ENCODE data around the gene AP1S3.
"Not testable (repeated sequence)": the region's sequence is repeated elsewhere in the genome, so short reads cannot be mapped to it uniquely, and the experiment has no call there.

Gene AP1S3

DNA sequence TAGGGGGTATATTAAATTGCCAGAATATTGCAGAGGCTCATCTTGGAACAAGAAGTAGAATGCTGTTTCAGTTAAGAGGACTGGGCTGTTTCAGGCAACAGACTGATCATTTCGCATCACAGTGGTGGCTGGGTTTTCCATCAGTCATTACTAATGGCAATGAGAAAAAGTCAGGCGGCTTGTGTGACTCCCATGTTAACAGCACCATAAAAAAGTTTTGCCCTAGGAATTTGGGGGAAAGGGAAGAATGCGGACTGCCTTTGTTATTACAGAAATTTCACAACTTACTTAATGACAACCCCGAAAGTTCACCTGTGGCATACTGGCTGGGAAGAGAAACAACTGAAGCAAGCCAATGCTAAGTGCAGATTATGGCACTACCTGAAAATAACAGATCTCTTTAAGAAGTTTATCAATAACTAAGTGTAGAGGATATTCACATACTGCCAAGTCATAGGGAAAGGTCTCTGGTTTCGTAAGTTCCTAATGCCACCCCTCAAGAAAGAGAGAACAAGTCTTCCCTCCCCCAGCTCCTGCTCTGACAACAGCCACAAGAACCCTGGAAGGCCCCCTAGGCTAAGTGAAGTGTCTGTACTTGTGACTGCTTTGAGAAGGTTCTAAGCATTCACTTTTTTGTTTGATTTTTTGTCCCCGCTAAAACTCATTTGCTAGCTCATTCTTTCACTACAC lies 40.5 kb upstream of the AP1S3 start:
- no peak overlapping the region for H3K4me3 ChIP-seq (ENCODE audit: low read depth, low read length)
- TF ChIP-seq, protein P1, sequence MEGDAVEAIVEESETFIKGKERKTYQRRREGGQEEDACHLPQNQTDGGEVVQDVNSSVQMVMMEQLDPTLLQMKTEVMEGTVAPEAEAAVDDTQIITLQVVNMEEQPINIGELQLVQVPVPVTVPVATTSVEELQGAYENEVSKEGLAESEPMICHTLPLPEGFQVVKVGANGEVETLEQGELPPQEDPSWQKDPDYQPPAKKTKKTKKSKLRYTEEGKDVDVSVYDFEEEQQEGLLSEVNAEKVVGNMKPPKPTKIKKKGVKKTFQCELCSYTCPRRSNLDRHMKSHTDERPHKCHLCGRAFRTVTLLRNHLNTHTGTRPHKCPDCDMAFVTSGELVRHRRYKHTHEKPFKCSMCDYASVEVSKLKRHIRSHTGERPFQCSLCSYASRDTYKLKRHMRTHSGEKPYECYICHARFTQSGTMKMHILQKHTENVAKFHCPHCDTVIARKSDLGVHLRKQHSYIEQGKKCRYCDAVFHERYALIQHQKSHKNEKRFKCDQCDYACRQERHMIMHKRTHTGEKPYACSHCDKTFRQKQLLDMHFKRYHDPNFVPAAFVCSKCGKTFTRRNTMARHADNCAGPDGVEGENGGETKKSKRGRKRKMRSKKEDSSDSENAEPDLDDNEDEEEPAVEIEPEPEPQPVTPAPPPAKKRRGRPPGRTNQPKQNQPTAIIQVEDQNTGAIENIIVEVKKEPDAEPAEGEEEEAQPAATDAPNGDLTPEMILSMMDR (IDR thresholded peaks at IDR 0.05; ENCODE audit: borderline replicate concordance, insufficient read depth, low read depth, low read length) = no peak

DNA sequence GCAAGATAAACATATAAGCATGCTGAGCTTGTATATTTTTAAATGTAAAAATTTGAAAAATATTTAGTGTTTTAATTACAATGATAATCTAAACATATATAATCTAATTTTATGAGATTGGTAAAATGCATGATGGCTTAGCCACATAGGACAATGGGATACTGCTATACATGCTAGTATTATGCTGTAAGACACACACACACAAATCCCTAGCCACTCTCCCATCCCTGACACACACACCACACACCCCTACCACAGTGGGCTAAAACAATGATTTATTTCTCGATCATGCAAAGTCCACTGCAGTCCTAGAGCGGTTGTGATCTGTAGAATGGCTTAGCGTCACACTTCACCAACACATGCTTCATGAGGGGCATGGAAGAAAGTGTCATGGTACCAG lies 36.3 kb upstream of the AP1S3 start:
- H3K4me3 ChIP-seq (ENCODE audit: low read depth, low read length) = no peak overlapping the region
- TF ChIP-seq, protein P1 (IDR thresholded peaks at IDR 0.05; ENCODE audit: borderline replicate concordance, insufficient read depth, low read depth, low read length) = no peak

DNA sequence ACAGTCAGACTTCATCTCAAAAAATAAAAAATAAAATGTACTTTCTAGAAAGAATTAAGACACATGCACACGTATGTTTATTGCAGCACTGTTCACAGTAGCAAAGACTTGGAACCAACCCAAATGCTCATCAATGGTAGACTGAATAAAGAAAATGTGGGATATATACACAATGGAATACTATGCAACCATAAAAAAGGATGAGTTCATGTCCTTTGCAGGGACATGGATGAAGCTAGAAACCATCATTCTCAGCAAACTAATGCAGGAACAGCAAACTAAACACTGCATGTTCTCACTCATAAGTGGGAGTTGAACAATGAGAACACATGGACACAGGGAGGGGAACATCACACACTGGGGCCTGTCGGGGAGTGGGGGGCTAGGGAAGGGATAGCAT lies 35.4 kb upstream of the AP1S3 start:
- H3K4me3 ChIP-seq (ENCODE audit: low read depth, low read length) = not testable (repeated sequence)

DNA sequence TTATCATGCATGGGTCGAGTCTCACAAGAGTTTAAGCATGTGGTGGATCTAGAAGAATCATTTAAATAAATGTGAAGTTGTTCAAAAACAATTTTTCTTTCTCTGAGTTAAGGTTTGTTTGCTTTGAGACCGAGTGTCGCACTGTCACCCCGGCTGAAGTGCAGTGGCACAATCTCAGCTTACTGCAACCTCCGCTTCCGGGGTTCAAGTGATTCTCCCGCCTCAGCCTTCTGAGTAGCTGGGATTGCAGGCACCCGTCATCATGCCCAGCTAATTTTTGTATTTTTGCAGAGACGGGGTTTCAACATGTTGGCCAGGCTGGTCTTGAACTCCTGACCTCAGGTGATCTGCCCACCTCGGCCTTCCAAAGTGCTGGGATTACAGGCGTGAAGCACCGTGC lies 34.3 kb upstream of the AP1S3 start:
- not testable (repeated sequence) for H3K4me3 ChIP-seq (ENCODE audit: low read depth, low read length)

DNA sequence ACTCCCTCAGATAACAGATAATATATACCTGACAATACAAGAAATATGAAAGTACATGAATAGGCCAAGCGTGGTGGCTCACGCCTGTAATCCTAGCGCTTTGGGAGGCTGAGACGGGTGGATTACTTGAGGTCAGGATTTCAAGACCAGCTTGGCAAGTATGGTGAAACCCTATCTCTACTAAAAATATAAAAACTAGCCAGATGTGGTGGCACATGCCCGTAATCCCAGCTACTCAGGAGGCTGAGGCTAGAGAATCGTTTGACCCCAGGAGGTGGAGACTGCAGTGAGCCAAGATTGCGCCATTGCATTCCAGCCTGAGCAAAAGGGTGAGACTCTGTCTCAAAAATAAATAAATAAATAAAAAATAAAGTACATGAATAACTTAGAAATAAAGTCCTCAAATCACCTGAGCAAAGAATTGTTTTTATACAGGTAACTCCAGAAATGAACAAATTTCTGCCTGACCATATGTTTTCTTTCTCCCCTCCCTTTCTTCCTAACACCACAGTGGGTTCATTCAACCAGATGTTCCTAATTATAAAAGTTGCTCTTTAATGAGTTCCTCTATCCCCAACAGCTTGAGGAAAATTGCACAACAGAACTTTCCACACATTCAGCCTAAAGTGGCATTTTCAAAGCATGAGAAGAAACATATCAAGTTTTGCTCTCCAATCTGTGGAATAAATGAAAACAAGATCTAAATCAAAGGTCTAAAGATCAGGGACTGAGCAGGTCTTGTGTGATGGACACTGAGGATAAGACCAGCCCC lies 33.6 kb upstream of the AP1S3 start:
- no peak overlapping the region for H3K4me3 ChIP-seq (ENCODE audit: low read depth, low read length)
- TF ChIP-seq, protein P1 (IDR thresholded peaks at IDR 0.05; ENCODE audit: borderline replicate concordance, insufficient read depth, low read depth, low read length) = no peak

DNA sequence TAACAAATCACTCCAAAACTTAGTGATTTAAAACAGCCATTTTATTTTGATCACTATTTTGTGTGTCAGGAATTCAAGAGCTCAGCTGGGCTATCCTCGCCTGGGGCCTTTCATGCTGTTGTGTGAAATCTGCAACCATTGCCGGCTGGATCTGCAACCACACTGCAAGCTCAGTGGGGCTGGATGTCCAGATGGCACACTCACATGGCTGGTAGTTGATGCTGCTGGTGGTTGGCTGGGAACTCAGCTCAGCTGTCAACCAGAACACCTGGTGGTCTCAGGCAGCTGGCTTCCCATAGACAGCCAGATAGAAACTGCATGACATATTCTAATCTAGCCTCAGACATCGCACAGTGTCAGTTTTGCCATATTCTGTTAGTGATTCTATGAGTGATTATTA lies 30.6 kb upstream of the AP1S3 start:
- TF ChIP-seq, protein P1 (IDR thresholded peaks at IDR 0.05; ENCODE audit: borderline replicate concordance, insufficient read depth, low read depth, low read length) = no peak
- no peak overlapping the region for H3K4me3 ChIP-seq (ENCODE audit: low read depth, low read length)

DNA sequence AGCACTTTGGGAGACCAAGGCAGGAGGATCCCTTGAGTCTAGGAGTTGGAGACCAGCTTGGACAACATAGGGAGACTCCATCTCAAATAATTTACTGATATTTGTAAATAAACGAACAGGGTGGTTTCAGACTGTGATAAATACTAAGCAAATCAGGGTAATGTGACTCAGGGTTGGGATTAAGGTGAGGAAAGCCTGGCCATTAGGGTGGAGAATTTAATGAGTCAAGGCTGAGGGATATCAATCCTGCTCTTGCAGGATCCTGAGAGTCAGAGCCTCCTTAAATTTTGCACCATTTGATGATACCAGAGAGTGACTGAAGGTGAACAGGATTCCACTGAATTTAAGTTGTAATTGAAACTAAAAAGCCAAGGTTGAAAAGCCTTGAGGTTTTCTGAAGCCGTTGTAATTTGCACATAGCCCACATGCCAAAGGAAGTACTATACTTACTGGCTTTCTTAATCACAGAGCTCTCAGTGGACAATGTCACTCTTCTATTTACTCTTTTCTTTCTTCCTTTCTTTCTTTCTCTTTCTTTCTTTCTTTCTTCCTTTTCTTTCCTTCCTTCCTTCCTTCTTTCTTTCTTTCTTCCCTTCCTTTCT lies 28.6 kb upstream of the AP1S3 start:
- TF ChIP-seq, protein P1 (IDR thresholded peaks at IDR 0.05; ENCODE audit: borderline replicate concordance, insufficient read depth, low read depth, low read length) = no peak
- H3K4me3 ChIP-seq (ENCODE audit: low read depth, low read length) = no peak overlapping the region

DNA sequence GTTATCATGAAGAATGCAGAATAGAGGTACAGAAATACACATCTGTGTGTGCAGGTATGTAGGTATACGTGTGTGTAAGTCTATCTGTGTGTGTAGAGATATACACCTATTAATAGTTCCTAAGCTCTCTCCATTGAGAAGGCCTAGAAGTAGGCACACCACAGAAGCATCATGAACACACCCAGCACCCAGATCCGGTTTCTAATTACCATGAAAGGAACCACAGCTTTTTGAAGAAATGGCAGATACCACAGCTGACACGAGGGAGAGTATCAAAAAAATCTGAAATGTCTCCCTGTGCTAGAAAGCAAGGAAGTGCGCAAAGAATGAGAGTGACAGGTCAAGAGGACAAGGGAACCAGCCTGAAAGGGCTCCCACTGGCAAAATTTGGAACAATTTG lies 27.7 kb upstream of the AP1S3 start:
- TF ChIP-seq, protein P1 (IDR thresholded peaks at IDR 0.05; ENCODE audit: borderline replicate concordance, insufficient read depth, low read depth, low read length) = no peak
- H3K4me3 ChIP-seq (ENCODE audit: low read depth, low read length) = no peak overlapping the region
